Activated CD4-positive, alpha-beta T cell treated with anti-CD3 and anti-CD28 coated beads, Interleukin-2, amount 50 U/mL, for 4 hours (primary cell): ENCODE data around the gene UBA7.
A peak's percentile ranks its signal among the peaks of the same experiment; 100 is the strongest.
"Not testable (repeated sequence)": the region's sequence is repeated elsewhere in the genome, so short reads cannot be mapped to it uniquely, and the experiment has no call there.

Source experiments
- DNase-seq, 2 experiments: peaks; one replicate each; pipeline ENCODE4 v3.0.0-alpha.2; 2020

The UBA7 gene

DNA sequence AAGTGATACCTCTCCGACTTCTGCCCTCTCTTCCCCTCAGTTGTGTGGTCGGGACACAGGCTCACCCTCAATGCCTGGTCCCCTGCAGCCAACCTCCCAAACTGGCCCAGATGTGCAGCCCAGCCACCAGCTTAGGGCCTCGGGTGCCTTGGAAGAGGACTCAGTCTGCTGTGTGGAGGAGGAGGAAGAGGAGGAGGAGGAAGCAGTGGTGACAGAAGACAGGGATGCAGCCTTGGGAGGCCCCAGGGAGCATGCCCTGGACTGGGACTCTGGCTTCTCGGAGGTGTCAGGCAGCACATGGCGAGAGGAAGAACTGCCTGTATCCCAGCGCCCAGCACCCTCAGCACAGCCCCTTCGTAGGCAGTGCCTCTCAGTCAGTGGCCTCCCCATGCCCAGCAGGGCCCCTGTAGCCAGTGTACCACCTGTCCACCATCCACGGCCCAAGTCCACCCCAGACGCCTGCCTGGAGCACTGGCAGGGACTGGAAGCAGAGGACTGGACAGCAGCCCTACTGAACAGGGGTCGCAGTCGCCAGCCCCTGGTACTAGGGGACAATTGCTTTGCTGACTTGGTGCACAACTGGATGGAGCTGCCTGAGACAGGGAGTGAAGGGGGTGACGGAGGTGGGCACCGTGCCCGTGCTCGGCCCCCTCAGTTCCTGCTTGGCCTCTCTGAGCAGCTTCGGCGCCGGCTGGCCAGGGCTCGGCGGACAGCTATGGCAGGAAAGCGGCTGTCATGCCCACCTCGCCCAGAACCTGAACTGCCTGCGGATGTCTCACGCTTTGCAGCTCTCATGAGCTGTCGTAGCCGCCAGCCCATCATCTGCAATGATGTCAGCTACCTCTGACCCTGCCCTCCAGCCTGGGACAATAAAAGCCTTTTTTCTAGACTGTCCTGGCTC is 9.4 kb downstream of the UBA7 start:
- DNase-seq: no peak

- peak in 1 of 2 experiments; percentile 31 for DNase-seq
Observed at GRCh38 chr3:49803465-49804140, 10.2 kb downstream of the UBA7 start.

DNA sequence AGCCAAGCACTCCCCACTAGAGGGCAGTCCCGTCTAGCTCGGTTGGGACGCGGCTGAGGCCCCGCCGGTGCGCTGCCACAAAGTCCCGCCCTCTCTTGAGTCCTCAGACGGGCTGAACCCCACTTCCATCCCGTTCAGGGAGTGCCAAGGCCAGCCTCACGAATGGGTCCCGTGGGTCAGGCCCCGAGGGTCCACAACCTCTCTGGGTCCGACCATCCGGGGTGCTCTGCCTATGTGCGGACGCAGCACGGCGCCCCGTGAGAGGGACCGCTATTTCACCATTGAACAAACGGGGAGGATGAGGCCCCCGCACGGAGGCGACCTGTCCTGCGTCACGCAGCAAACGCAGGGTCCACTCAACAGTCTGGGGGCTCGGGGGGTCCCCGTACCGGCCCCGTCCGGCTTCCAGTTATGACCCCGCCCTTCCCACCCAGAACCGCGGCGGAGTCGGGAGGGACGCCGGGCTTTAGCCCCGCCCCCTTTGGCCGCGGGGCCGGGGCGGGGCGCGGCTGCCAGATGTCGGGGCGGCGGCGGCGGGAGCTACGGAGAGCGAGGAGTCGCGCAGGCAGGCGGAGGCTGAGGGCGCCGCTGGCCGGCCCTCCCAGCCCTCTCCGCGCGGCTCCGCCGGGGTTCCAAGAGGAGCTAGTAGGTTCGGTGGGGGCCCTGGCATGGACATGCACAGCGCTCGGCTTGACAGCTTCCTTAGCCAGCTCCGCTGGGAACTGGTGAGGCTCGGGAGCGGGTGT is 10.9 kb downstream of the UBA7 start, which contains the start of gene INKA1:
TSS of gene INKA1 (plus strand) at position 543 of the 746 bp plus-strand sequence. CDS start at position 675, 132 bp downstream.
- peak; percentile 83 to 85 for DNase-seq

DNA sequence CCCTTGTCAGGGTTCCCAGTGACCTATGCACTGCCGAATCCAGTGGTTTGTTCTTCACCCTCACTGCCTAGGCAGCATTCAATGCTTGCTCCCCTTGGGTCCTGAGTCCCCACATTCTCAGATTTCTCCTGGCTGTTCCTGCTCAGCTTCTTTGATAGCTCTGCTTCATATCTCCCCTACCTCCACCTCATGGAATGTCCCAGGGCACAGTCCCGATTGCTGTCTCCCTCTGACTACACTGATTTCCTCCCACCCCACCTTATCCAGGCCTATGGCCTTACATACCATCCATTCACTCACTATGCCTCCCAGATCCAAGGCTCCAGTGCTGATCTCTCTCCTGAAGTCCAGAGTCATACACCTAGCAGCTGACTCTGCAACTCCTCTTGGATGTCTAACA is 12.6 kb downstream of the UBA7 start:
- DNase-seq: no peak

DNA sequence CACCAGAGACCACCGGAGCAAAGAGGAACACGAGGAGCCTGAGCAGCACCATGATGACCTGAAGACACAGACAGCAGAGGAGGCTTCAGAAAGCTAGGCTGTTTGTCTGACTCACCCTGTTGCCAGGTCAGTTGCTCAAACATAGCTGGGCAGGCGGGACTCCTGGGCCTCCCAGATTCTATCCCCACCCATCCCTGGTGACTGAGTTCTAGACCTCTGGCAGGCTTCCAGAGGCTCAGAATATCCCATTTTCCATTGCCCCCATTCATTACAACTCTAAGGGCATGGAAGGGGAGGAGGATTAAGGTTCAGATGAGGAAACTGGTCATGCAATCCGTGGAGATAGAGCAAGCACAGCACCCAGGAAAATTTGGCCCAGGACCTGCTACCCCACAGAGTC is 14.0 kb downstream of the UBA7 start, which contains the start of gene CDHR4:
TSS of gene CDHR4 (minus strand) at position 113 of the 400 bp plus-strand sequence. CDS start at position 52, 61 bp downstream.
- no peak for DNase-seq

DNA sequence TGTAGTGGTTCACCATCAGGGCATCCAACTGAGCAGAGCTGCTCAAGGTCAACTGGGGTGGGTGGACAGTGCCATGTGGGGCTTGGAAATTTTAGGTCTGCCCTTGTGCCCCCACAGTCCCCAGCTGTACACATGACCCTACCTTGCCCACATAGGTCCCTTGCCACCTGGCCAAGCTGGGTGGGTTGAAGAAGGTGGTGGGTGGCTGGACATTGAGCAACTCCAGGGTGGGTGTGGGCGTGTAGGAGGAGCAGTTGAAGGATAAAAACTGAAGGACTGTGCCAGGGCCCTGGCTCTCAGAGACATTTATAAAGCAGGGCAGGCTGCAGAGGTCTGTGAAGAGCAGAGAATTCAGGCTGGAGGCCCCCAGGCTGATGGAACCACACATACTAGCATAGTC is 14.6 kb downstream of the UBA7 start:
- no peak for DNase-seq

DNA sequence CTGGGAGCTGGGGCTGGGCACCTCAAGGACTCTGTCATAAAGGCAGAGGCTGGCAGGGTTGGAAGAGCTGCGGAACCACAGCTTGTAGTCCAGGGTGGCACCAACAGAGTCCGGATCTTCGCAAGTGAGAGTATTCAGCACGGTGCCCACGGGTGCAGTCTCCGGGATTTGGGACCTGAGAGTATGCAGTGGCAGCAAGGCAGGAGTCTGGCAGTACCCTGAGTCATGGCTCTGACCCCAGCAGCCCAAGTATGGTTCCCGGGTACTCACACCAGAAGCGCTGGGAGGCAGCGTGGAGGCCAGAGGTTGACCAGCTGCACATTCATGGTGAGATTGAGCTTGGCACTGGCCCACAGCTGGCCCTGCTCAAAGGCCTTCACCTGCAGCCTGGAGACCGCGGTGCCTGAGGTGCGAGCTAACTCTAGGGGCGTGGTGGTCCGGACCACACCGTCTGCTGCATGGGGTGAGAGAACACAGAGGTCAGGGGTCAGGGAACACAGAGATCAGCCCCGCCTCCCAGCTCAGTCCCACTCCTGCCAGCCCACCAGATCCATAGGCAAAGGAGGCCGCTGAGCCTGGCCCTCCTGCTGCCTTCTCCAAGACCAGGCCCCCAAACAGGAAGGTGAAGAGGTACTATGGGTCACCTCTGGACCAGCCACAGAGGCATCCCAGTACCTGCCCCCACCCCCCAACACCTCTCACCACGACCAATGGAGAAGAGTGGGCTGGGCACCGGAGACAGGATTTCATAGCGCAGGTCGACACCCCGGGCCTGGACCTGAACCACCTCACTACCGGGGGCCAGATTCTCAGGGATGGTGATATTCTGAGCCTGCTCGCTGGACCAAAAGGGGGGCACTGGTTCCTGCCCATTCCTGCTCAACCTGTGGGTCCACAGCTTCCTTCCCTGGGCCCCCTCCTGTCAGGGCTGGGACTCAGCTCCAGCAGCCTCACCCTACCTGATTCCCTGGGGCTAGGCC is 18.5 kb downstream of the UBA7 start:
- DNase-seq: no peak

DNA sequence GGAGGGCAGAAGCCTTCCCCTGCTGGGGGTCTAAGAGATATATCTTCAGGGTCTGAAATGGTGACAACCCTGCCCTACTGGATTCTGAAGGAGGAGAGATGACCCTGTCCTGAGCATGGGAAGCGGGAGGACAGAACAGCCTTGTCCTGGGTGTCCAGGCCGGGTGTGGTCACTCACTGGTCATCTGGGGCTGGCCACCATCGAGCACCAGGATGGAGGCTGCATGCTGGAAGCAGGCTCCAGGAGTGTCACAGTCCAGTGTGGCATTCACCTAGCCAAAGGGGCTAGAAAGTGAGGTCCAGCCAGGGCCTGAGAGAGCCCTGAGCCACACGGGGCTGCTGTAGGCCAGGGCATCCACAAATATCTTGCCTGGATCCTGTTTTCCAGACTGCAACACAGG is 19.3 kb downstream of the UBA7 start:
- DNase-seq: no peak

- DNase-seq: no peak
Observed at GRCh38 chr3:49793486-49794085, 20.2 kb downstream of the UBA7 start.

DNA sequence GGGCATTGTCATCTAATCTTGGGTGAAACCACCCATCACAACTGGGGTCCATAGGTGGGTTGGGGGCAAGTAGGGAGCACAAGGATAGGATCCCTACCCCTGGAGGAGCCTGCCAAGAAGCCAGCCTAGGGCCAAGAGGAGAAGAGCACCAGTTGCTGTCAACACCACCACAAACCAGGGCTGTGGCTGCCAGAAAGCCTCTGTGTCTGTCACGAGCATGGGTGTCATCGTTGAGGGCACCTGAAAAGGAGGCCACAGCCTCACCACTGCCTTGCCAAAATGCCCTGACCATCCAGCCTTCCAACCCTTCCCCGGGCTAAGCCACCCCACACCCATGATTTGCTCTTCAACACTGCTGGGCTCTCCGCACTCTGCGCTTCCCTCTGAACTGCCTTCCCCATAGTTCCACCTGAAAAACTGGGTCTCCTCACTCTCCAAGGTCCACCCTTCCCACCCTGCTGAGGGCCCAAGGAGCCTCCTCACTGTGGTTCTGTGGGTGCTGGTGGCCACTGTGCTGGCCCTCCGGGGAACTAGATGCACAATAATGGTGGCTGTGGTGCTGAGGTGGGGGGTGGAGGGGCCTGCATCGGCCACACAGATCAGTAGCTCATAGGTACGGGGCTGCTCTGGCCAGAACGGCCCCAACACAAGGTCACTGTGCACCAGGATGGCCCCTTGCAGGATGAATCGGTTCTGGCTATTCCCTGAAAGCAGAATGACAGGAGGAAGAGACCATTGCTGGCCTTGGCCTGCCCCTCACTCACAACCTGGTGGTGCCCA is 21.2 kb downstream of the UBA7 start:
- DNase-seq: no peak

GRCh38 chr3:49791571-49791970 is 22.2 kb downstream of the UBA7 start:
- DNase-seq: no peak

- no peak for DNase-seq
Observed at GRCh38 chr3:49790626-49791411, 22.9 kb downstream of the UBA7 start.

GRCh38 chr3:49788056-49788455 is 25.7 kb downstream of the UBA7 start:
- no peak for DNase-seq

DNA sequence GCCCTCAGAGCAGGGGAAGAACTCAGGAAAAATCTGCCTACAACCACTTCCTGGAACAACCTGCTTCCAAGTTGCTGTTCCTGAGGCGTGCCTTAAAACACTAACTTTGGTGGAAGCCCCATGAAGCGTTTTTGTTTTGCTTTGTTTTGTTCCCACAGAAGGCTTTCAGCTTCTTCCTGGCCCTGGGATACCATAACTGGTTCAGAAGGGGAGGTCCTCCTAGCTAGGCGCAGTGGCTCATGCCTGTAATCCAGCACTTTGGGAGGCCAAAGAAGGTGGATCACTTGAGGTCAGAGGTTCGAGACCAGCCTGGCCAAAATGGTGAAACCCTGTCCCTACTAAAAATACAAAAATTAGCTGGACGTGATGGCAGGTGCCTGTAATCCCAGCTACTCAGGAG is 26.2 kb downstream of the UBA7 start:
- no peak for DNase-seq

DNA sequence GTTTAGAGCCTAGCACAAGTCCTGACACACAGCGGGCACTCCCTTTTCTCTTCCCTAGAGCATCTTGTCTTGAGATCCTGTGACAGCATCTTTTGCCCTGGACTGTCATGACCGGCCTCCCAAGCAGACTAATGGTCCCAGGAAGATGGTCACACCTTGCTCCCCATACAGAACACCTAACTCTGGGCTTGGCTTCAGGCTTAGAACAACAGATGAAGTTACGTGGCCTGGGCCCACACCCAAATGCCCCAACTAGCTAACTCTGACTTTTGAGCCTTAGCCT is 26.6 kb downstream of the UBA7 start:
- no peak for DNase-seq

DNA sequence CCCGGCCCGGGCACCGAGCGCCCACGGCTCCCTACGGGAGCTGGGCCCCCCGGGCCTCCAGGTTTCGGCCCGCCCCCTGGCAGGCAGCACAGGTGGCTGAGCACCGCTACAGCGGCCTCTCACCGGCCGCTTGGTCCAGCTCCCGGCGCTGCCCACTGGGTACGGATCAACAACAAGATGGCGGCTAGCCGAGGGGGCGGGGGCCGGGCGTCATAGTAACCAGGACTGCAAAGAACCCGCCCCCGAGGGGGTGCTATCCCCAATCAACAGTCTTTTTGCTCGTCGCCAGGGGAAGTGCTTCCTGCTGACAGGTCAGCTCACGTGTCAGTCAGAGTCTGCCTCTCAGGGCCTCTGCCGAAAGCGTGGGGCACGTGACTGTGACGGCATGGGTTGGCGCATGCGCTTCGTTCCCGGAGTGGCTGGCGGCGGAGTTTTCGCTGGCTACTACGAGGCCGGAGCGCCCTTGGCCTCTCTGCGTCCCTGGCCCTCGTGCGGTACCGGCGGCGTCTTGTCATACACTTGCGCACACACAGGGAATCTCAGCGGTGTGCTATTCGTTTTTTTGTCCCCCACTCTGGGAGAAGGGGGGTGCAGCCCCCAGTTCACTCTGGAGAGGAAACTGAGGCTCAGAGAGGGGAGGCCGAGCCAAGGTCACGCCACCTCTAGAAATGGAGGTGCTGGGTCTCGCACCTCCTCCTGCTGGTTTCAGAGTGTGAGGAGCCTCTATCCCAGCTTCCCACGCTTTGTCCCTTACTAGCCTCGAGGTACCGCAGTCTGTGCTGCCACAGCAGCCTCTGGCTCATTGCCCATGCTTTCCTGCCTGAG is 27.2 kb downstream of the UBA7 start, which contains the start of gene IP6K1:
TSS of gene IP6K1 (minus strand) at position 186 of the 825 bp plus-strand sequence. CDS start 38,502 bp downstream, outside the sequence.
- peak; percentile 99 to 100 for DNase-seq

DNA sequence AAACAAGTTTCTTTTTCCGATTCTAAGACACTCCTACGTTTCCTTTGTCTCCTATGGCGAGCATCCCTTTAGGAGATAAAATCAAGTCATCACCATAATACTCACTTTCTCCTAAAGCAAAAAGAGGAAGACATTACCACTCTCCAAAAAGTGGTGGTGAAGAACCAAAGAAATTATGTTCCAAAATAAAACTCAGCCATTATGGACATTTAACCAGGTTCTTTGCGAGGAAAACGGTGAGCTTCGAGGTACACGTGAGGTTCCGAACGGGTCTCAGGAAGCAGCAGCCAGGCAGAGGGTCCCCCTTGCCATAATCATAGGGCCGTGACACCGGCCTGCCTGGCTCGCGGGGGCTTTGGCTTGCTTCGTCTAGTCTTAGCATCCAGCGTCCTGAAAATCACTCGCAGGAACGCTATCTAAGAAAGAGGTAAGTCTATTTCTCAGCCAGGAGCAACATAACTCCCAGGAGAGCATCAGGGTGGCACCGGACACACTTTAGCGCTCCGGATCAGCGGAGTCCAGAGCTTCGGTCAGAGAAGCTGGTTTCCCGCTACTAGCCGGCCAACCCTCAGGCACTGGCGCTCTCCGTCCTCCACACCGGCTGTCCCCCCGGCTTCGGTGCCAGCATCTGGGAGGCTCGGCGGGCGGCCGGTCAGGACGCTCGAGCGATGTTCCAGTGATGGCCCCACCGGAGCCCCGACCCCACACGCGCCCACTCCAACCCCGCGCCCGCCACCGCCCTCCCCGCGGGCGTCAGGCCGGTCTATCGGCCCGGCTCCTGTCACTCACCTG is 28.0 kb downstream of the UBA7 start:
- DNase-seq: peak in 1 of 2 experiments; percentile 14

DNA sequence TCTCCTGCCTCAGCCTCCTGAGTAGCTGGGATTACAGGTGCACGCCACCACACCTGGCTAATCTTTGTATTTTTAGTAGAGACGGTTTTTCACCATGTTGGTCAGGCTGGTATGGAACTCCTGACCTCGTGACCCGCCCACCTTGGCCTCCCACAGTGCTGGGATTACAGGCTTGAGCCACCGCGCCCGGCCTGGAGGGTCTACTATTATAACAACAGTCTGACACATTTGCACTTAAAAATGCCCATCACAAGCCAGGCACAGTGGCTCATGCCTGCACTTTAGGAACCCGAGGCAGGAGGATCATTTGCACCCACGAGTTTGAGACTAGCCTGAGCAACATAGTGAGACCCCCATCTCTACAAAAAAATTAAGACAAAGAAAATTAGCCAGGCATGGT is 31.5 kb downstream of the UBA7 start:
- DNase-seq: not testable (repeated sequence)
